Smooth muscle cell (in vitro differentiated cells): ENCODE results near the gene CCBE1. TPM values are rescaled to one million over a fixed set of nuclear protein-coding genes. Genes with fewer than 3 reads are reported as not detected.

Experiments
- DNase-seq: peaks from one replicate; lab custom pipeline; 2025; ENCODE audit not compliant: unreplicated experiment; lab: John Stamatoyannopoulos, UW
- H2AFZ ChIP-seq: fragments of 200-600 bp; sonication (generic); 2 replicates; pipeline ENCODE4 v1.6.0; 2016; ENCODE audit warnings: antibody characterized with exemption, low read depth, mild to moderate bottlenecking
- H3F3A ChIP-seq: fragments of 200-600 bp; sonication (generic); 2 replicates; pipeline ENCODE4 v1.6.0; 2017; ENCODE audit warnings: antibody characterized with exemption, low read depth
- H3K27ac ChIP-seq: fragments of 200-600 bp; sonication (generic); 2 replicates; pipeline ENCODE4 v1.5.1; 2016; ENCODE audit warnings: low read depth, mild to moderate bottlenecking
- H3K27me3 ChIP-seq: fragments of 200-600 bp; sonication (generic); 2 replicates; pipeline ENCODE4 v1.6.1; 2016; ENCODE audit warnings: low read depth, mild to moderate bottlenecking
- H3K36me3 ChIP-seq: fragments of 200-600 bp; sonication (generic); 2 replicates; pipeline ENCODE4 v1.5.1; 2016; ENCODE audit warnings: low read depth
- H3K4me1 ChIP-seq: fragments of 200-600 bp; sonication (generic); 2 replicates; pipeline ENCODE4 v1.5.1; 2016; ENCODE audit warnings: low read depth
- H3K4me2 ChIP-seq: fragments of 200-600 bp; sonication (generic); 2 replicates; pipeline ENCODE4 v1.6.0; 2016; ENCODE audit warnings: mild to moderate bottlenecking
- H3K4me3 ChIP-seq: fragments of 200-600 bp; sonication (generic); 2 replicates; pipeline ENCODE4 v1.5.1; 2016; ENCODE audit warnings: mild to moderate bottlenecking
- H3K79me2 ChIP-seq: fragments of 200-600 bp; sonication (generic); 2 replicates; pipeline ENCODE4 v1.6.0; 2016; ENCODE audit warnings: low read depth, mild to moderate bottlenecking
- H3K9ac ChIP-seq: fragments of 200-600 bp; sonication (generic); 2 replicates; pipeline ENCODE4 v1.6.0; 2016; ENCODE audit warnings: low read depth
- H3K9me3 ChIP-seq: fragments of 200-600 bp; sonication (generic); replicated peaks from 2 replicates; pipeline ENCODE4 v1.5.1; 2016; ENCODE audit warnings: low read depth
- H4K20me1 ChIP-seq: fragments of 200-600 bp; sonication (generic); 2 replicates; pipeline ENCODE4 v1.6.0; 2016; ENCODE audit warnings: low read depth
- CTCF ChIP-seq: fragments of 200-600 bp; sonication (generic); IDR thresholded peaks from 2 replicates; pipeline ENCODE4 v1.5.1; 2017; ENCODE audit warnings: borderline replicate concordance, mild to moderate bottlenecking, antibody characterized with exemption; ENCODE audit not compliant: insufficient read depth, poor library complexity, severe bottlenecking
- WGBS: methylation state at CpG from one replicate; pipeline ENCODE4 v1.1.7; 2016; ENCODE audit warnings: low lambda C conversion rate; 5-methylcytosine and 5-hydroxymethylcytosine counted together
- polyA plus RNA-seq: library from polyadenylated mRNA; unstranded; fragments of >200 nt; fragmentation: Nextera tagmentation; extraction: Ambion mirVana; gene quantifications from 2 replicates; pipeline ENCODE4 v1.2.1, GENCODE V29; 2016
- total RNA-seq: library from RNA; depleted of rRNA; stranded (reverse); fragments of >200 nt; gene quantifications from 2 replicates; pipeline ENCODE4 v1.2.3, GENCODE V29; 2014

The CCBE1 gene
- total and polyA plus RNA-seq, 2 experiments from 2014 or later: 3.1 TPM; not detected in 1

GRCh38 chr18:59592624-59593023 lies 104.6 kb downstream of the CCBE1 start:
- Histone ChIP-seq H4K20me1 (no peaks in the 10 kb centered on the region), H3K4me1 (no peaks in the 10 kb centered on the region), H3K27ac (no peak overlapping the region), H3K9me3 (no peaks in the 10 kb centered on the region), H3K4me2 (no peak overlapping the region), H3K79me2 (no peaks in the 10 kb centered on the region), H3K36me3 (no peaks in the 10 kb centered on the region), H3K9ac (no peak overlapping the region), H3K4me3 (no peak overlapping the region), H3F3A (no peaks in the 10 kb centered on the region), H2AFZ (no peak overlapping the region), H3K27me3 (peaks cover 68% of the 10 kb centered on the region)
- 94% methylated on average over 3 of the region's 3 CpGs for WGBS
- no peak for DNase-seq
- TF ChIP-seq CTCF: no peak

- Histone ChIP-seq H3K9ac (no peak overlapping the region), H3K79me2 (no peaks in the 10 kb centered on the region), H3K4me3 (no peak overlapping the region), H3K36me3 (no peaks in the 10 kb centered on the region), H2AFZ (no peak overlapping the region), H3K9me3 (no peaks in the 10 kb centered on the region), H3K27ac (no peak overlapping the region), H3F3A (no peaks in the 10 kb centered on the region), H3K4me1 (no peaks in the 10 kb centered on the region), H3K27me3 (peaks cover 71% of the 10 kb centered on the region), H4K20me1 (no peaks in the 10 kb centered on the region), H3K4me2 (no peak overlapping the region)
- no peak for TF ChIP-seq CTCF
- WGBS: 85% methylated on average over 1 of the region's 1 CpG
- DNase-seq: no peak
Observed at GRCh38 chr18:59582395-59582794, 114.8 kb downstream of the CCBE1 start.

GRCh38 chr18:59579509-59579908 lies 117.7 kb downstream of the CCBE1 start:
- Histone ChIP-seq H2AFZ (no peak overlapping the region), H3K27ac (no peak overlapping the region), H3K27me3 (peaks cover 78% of the 10 kb centered on the region), H4K20me1 (no peaks in the 10 kb centered on the region), H3K4me3 (no peak overlapping the region), H3K9me3 (no peaks in the 10 kb centered on the region), H3F3A (no peaks in the 10 kb centered on the region), H3K9ac (no peak overlapping the region), H3K79me2 (no peaks in the 10 kb centered on the region), H3K4me2 (no peak overlapping the region), H3K36me3 (no peaks in the 10 kb centered on the region), H3K4me1 (no peaks in the 10 kb centered on the region)
- 90% methylated on average over 7 of the region's 7 CpGs for WGBS
- DNase-seq: no peak
- TF ChIP-seq CTCF: no peak

- Histone ChIP-seq H3K9me3 (no peaks in the 10 kb centered on the region), H3K4me1 (no peaks in the 10 kb centered on the region), H3K27ac (no peak overlapping the region), H4K20me1 (no peaks in the 10 kb centered on the region), H3F3A (no peaks in the 10 kb centered on the region), H3K36me3 (no peaks in the 10 kb centered on the region), H3K27me3 (peaks cover 86% of the 10 kb centered on the region), H3K4me3 (no peak overlapping the region), H3K79me2 (no peaks in the 10 kb centered on the region), H3K4me2 (no peak overlapping the region), H3K9ac (no peak overlapping the region), H2AFZ (no peak overlapping the region)
- no peak for DNase-seq
- 92% methylated on average over 1 of the region's 1 CpG for WGBS
- no peak for TF ChIP-seq CTCF
Observed at GRCh38 chr18:59577386-59577655, 119.9 kb downstream of the CCBE1 start.
